Measurements from ENCODE around the gene SERGEF.

The SERGEF gene

GRCh38 chr11:17859552-17859951 is 153.3 kb downstream of the SERGEF start:
- DNase-seq (ENCODE audit: low read depth): no peak

DNA sequence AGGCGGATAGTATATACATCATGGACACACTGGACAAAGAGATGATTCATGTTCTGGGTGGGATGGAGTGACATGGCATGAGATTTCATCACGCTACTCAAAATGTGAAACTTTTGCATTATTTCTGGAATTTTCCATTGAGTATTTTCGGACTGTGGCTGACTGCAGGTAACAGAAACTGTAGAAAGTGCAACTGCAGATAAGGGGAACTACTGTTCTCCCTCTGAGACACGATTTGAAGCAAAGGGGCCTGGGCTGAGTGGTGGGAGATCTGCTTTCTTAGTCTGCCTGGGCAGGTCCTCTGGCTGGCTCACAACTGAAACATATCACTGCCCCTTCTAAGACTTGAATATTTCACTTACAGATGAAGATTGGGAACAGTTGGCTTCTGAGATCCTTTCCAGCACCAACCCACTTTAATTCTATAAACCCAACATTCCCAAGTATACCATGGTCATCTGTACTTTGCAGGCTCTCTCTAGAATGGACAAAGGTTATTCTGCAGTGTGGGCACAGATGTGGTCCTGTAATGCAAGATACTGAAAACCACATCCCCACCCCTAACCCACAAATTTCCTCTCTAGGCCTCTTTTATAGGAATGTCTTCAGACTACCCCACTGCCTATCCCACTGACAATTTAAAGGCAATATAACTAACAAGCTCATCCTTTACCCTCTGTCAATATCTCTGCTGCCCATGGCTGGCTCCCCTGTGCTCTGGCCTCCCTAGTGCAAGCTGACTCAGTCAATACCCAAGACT is 157.1 kb downstream of the SERGEF start:
- DNase-seq (ENCODE audit: low read depth): no peak

GRCh38 chr11:17853280-17853679 is 159.6 kb downstream of the SERGEF start:
- no peak for DNase-seq (ENCODE audit: low read depth)

DNA sequence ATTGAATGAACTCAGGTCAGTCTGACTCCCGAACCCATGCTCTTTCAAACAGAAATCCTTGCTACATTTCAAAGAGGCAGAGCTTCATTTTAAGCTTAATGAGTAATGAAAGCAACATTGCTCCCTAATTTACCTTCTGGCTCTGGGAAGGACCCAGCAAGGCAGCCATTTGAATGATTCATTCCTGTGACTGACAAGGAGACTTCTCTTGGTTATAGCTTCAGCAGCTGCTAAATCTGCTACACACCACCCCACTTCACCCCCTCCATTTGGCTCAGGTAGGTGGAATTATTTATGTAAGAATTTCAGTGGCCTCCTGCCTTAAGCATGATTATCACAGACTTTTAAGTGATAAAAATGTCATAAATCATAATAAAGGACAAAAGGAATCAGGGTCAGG is 160.6 kb downstream of the SERGEF start:
- DNase-seq (ENCODE audit: low read depth): no peak

- DNase-seq (ENCODE audit: low read depth): no peak
Observed at GRCh38 chr11:17851697-17852096, 161.2 kb downstream of the SERGEF start.

GRCh38 chr11:17850336-17850735 is 162.5 kb downstream of the SERGEF start:
- no peak for DNase-seq (ENCODE audit: low read depth)

GRCh38 chr11:17848715-17849114 is 164.1 kb downstream of the SERGEF start:
- no peak for DNase-seq (ENCODE audit: low read depth)

DNA sequence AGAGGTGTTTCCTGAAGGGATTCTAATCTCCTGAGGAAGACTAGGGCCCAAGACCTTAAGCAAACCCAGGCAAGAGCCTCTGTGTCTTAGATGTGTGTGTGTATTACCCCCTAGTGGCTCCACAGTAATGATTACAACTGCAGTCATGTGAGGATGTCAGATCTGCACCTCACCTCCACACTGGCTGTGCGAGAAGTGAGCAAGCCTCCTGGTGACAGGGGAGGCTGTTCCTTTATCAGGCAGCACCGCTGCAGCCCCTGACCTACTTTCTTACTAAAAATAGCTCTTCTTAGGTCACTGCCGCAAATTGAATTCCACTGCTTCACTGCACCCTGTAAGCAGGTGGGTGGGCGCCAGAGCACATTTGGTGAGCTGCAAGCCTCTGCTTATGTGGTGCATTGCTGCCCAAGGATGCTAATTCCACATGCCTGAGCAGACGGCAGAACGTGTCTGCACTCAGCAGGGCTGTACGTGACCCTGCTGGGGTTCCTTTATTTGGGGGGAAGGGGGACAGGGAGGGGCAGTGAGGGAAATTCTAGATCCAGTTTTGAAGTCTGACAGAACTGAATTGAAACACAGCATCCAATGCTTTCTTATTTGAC is 165.9 kb downstream of the SERGEF start:
- DNase-seq (ENCODE audit: low read depth): peak; percentile 53

DNA sequence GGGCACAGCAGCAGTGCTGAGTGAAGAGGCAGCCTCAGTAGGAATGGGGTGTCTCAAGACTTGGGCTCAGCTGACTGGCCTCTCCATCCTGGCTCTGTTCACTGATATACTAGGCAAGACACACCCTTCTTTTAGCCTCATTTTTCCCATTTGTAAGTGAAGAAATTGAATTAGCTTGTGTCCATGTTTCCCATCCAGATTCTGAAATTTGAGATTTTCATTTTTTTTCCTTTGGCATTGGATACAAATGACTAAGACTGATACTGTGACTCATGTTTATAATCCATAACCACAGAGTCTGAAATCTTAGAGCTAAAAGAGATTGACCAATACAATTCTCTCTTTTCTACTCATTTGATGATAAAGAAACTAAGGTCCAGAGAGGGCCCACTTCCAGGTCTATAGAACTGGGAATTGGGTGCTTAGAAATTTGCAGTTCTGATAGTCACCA is 167.4 kb downstream of the SERGEF start:
- DNase-seq (ENCODE audit: low read depth): peak; percentile 81

GRCh38 chr11:17840101-17840548 is 172.7 kb downstream of the SERGEF start:
- DNase-seq (ENCODE audit: low read depth): no peak

DNA sequence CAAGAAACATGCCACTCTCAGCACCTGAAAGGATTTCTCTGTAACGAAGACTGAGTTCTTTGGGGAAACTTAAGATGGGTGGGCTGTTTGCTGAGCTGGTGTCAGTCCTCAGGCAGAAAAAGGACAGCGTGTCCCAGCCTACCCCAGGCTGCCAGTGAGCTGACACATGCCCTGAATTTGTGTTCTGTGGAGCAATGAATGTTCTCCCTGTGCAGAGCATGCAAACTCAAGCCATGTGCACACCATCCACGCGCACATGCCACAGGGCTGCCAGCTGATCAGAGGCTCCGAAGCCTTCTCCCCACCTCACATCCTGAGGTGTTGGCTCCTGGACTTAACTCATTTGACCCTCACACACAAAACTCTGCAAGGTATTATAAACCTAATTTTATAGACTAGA is 173.4 kb downstream of the SERGEF start:
- no peak for DNase-seq (ENCODE audit: low read depth)

DNA sequence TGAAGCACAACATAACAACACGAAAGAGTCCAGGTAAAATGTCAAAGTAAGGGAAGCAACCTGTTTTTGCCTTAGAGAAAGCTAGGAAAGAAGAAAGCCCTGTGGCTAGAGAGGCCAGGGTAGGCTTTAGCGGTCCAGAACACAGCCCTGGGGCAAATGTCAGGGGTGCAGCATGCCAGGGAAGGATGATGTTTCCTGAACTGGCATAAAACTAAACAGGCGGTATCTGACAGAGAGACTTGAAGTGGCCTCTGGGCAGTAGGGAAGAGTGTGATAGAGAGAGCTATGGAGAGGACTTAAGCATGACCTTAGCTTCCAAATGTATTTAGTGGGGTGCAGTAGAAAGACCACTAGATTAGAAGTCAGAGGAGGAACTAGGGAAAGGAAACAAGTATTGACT is 174.7 kb downstream of the SERGEF start:
- DNase-seq (ENCODE audit: low read depth): no peak

DNA sequence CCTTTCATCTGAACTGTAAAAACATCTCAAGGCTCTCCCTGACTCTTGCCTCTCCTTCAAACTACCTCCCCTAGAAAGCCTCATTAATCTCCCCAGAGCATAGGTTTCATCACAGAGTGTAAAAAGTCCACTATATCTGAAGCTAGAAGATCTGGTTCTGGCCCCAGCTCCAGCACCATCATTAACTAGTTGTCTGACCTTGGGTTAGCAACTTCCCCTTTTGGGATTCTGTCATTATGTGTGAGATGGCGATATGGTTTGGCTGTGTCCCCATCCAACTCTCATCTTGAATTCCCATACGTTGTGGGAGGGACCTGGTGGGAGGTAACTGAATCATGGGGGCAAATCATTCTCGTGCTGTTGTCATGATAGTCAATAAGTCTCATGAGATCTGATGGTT is 181.0 kb downstream of the SERGEF start:
- DNase-seq (ENCODE audit: low read depth): no peak

- DNase-seq (ENCODE audit: low read depth): no peak
Observed at GRCh38 chr11:17831228-17831627, 181.6 kb downstream of the SERGEF start.

DNA sequence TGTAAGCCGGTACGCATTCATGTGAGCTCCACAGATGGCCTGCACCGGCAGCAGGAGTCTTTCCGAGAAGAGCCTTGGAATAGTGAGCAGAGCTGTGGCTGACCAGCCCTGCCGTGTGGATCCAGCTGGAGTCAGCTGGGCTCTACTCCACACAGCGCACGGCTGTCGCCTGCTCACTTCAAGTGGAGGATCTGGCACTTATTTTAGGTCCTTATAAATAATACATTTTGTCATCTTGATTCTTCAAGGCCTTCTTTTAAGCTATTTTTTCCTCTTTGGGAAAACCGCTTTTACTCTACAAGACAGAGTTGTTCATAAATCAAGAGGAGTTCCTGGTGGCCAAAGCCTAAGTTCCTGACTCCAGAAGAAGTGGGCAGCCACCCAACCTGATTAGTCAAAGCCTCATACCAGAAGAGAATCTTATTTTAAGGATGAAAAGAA is 184.5 kb downstream of the SERGEF start:
- DNase-seq (ENCODE audit: low read depth): peak; percentile 18

- DNase-seq (ENCODE audit: low read depth): peak; percentile 11
Observed at GRCh38 chr11:17827006-17827405, 185.8 kb downstream of the SERGEF start.

GRCh38 chr11:17822401-17822781 is 190.5 kb downstream of the SERGEF start:
- no peak for DNase-seq (ENCODE audit: low read depth)

DNA sequence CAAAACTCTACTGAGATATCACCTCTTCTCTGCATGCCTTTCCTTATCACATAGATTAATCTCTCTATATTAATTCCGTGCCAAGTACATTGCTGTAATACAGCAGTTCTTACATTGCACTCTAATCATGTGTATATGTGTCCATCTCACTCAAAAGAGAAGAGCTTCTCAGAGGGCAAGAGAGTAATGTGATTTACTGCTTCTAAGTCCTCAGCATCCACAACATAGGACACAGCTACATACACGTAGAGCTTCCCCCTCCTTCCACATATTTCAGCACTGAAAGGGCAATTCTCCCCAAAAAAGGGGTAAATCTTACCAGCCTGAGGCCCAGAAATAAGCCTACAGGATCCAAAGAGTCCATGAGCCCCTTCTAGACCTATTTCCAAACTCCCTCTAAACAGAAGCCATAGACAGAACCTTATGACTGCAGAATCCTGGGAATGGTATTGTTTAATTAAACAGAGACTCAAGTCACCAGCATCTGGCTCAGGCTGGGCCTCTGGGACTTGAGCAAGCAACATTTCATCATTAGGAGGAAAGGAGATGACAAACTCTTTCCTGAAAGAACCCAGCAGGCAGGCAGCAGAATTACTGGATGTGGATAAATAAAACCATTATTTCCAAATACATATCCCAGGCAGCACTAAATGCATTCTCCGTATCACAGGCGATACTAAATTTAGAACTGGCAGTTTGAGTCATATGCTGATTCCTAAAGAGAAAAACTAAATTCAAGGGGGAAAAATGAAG is 191.0 kb downstream of the SERGEF start:
- peak; percentile 22 for DNase-seq (ENCODE audit: low read depth)

- no peak for DNase-seq (ENCODE audit: low read depth)
Observed at GRCh38 chr11:17816232-17816931, 196.5 kb downstream of the SERGEF start.

- no peak for DNase-seq (ENCODE audit: low read depth)
Observed at GRCh38 chr11:17814546-17814945, 198.3 kb downstream of the SERGEF start.

GRCh38 chr11:17813391-17814059 is 199.3 kb downstream of the SERGEF start:
- DNase-seq (ENCODE audit: low read depth): no peak

DNA sequence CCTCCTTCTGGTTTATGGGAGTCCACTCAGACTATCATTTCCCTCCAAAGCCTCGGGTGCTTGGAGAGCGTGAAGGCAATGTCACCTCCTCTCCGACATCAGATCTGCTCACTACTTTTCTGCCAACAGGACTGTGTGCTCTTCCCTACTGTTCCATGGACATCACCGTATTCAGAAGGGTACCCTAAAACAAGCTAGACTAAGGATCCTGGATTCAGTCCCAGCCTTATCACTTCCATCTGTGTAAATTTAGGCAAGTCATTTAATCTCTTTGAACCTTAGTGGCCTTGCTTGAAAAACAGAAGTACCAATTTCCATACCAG is 200.0 kb downstream of the SERGEF start:
- no peak for DNase-seq (ENCODE audit: low read depth)
